Activated T-helper 2 cell treated with anti-CD3 and anti-CD28 coated beads, Interferon-gamma antibody, Interleukin-2, Interleukin-4, amounts not matched to agents 10 μg/mL and 5 μg/mL and 100 μg/mL, durations not matched to agents 14 hours and 24 hours and 36 hours (primary cell): ENCODE results near the gene ETFRF1. TPM values are rescaled to one million over a fixed set of nuclear protein-coding genes. Genes with fewer than 3 reads are reported as not detected.
A peak's percentile ranks its signal among the peaks of the same experiment; 100 is the strongest.

Experiments used
- DNase-seq: peaks from one replicate; pipeline ENCODE4 v3.0.0; 2021; ENCODE audit warnings: low spot score
- H3K27ac Mint-ChIP-seq: one replicate; pipeline ENCODE4 v1.8.0; 2021; ENCODE audit warnings: mixed read lengths
- H3K27me3 Mint-ChIP-seq: one replicate; pipeline ENCODE4 v1.8.0; 2021; ENCODE audit warnings: low read depth, mixed read lengths
- H3K36me3 Mint-ChIP-seq: one replicate; pipeline ENCODE4 v1.8.0; 2021; ENCODE audit warnings: low read depth, mixed read lengths
- H3K4me1 Mint-ChIP-seq: one replicate; pipeline ENCODE4 v1.8.0; 2021; ENCODE audit warnings: low read depth, mixed read lengths
- H3K4me3 Mint-ChIP-seq: one replicate; pipeline ENCODE4 v1.8.0; 2021; ENCODE audit warnings: low read depth, mild to moderate bottlenecking, moderate library complexity, mixed read lengths
- H3K9me3 Mint-ChIP-seq: one replicate; pipeline ENCODE4 v1.8.0; 2021; ENCODE audit warnings: mixed read lengths
- intact Hi-C: fragments of 100-400 bp; cut with micrococcal nuclease; formaldehyde crosslinking; loops from one replicate; pipeline ENCODE4 v1.15.1; 2023
- total RNA-seq: library from RNA; stranded (reverse); gene quantifications from 2 replicates; pipeline ENCODE4 v1.2.3, GENCODE V29; 2022

Gene ETFRF1
- total RNA-seq, 1 donor from 2014 or later, result 7.6 TPM

GRCh38 chr12:25241167-25242020 lies 46.4 kb downstream of the ETFRF1 start:
- intact Hi-C loops, result loop anchor here (1.0 kb wide), 1 partner anchor 146 kb away; no protein-coding TSS in a partner anchor
- Mint-ChIP-seq H3K36me3 (peaks cover 72% of the 10 kb centered on the region), H3K4me1 (peaks cover 33% of the 10 kb centered on the region), H3K9me3 (no peaks in the 10 kb centered on the region), H3K4me3 (no peak overlapping the region), H3K27ac (no peak overlapping the region), H3K27me3 (no peaks in the 10 kb centered on the region)
- DNase-seq, result no peak

GRCh38 chr12:25242981-25243679 lies 48.1 kb downstream of the ETFRF1 start:
- Mint-ChIP-seq H3K36me3 (peaks cover 64% of the 10 kb centered on the region), H3K9me3 (no peaks in the 10 kb centered on the region), H3K4me1 (peaks cover 32% of the 10 kb centered on the region), H3K27me3 (no peaks in the 10 kb centered on the region), H3K27ac (no peak overlapping the region), H3K4me3 (no peak overlapping the region)
- DNase-seq, result no peak
- intact Hi-C loops, result no loop called here

GRCh38 chr12:25243680-25243990 lies 48.6 kb downstream of the ETFRF1 start:
- intact Hi-C loops, result no loop called here
- Mint-ChIP-seq H3K4me1 (peaks cover 36% of the 10 kb centered on the region), H3K9me3 (no peaks in the 10 kb centered on the region), H3K36me3 (peaks cover 65% of the 10 kb centered on the region), H3K27me3 (no peaks in the 10 kb centered on the region), H3K27ac (no peak overlapping the region), H3K4me3 (no peak overlapping the region)
- no peak for DNase-seq

GRCh38 chr12:25245491-25245890 lies 50.5 kb downstream of the ETFRF1 start:
- H3K27me3 Mint-ChIP-seq, result no peaks in the 10 kb centered on the region
- H3K4me1 Mint-ChIP-seq, result peaks cover 40% of the 10 kb centered on the region
- intact Hi-C loops, result no loop called here
- H3K36me3 Mint-ChIP-seq, result peaks cover 51% of the 10 kb centered on the region
- no peak overlapping the region for H3K4me3 Mint-ChIP-seq
- H3K27ac Mint-ChIP-seq, result no peak overlapping the region
- no peak for DNase-seq
- no peaks in the 10 kb centered on the region for H3K9me3 Mint-ChIP-seq

DNA sequence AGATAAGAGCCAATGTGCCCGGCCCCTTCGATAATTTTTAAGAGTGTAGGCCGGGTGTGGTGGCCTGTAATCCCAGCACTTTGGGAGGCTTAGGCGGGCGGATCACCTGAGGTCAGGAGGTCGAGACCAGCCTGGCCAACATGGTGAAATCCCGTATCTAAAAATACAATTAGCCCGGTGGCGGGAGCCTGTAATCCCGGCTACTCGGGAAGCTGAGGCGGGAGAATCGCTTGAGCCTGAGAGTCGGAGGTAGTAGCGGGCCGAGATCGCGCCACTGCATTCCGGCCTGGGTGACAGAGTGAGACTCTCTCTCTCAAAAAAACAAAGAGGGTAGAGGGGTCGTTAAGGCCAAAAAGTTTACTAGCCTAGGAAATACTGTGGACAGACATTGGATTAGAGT lies 53.1 kb downstream of the ETFRF1 start:
- H3K36me3 Mint-ChIP-seq, result peaks cover 44% of the 10 kb centered on the region
- H3K4me1 Mint-ChIP-seq, result peaks cover 29% of the 10 kb centered on the region
- peak overlapping the region; percentile 37 for H3K4me3 Mint-ChIP-seq
- no peak for DNase-seq
- no peaks in the 10 kb centered on the region for H3K9me3 Mint-ChIP-seq
- intact Hi-C loops, result no loop called here
- H3K27ac Mint-ChIP-seq, result no peak overlapping the region
- H3K27me3 Mint-ChIP-seq, result peaks cover 7% of the 10 kb centered on the region

DNA sequence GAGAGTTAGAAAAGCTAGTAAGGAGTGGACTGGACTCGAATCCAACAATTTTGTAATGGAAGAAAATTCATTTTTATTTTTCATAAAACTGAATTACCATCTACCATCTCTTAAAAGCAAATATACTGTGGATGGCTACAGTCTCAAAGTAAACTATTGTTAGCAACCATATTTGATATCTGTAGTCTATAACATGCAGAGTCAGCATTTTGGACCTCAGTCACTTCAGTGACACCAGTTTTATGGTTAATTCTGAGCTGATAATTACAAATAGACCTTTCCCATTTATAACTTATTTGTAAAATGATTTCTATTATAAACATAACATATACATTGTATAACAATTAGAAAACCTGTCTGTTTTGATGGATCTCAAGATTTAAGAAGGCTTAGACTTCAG lies 53.7 kb downstream of the ETFRF1 start:
- DNase-seq, result no peak
- Mint-ChIP-seq H3K4me1 (peaks cover 30% of the 10 kb centered on the region), H3K36me3 (peaks cover 39% of the 10 kb centered on the region), H3K9me3 (no peaks in the 10 kb centered on the region), H3K4me3 (peak overlapping the region; percentile 90), H3K27ac (no peak overlapping the region), H3K27me3 (peaks cover 7% of the 10 kb centered on the region)
- intact Hi-C loops, result no loop called here

DNA sequence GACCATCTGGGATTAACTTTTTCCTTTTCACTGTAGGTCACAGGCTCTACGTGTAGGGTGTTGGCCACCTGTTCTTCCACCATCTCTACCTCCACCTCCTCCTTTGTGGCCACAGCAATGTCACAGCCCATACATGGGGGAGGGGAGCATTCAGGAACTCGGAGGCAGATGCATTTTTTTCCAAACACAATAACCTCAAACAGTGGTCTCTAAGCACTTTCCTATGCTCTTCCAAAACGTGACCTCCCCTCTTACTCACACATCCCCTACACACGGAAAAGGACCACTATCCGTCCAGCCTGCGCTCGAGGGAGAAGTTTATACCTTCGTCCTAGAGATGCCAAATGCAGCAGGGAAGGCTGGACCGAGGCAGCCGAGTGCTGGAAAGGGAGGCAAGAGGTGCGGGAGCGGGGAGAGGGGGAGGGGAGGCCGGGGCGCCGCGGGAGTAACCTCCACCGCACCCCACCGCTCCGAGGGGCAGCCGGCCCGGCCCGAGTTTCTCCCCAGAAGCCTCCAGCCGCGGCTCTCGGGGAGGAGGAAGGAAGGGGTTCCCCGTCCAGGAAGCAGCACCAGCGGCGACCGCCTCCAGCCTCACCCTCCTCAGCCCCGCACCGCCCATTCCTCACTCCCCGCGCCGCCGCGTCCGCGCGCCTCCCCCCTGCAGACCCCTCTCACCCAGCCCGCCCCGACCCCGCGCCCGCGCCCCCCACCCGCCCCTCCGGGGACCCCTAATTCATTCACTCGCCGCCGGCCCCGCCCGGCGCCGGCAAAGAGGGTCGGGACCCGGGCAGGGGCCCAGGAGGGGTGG lies 55.1 kb downstream of the ETFRF1 start:
- Mint-ChIP-seq H3K4me3 (peak overlapping the region; percentile 90), H3K4me1 (peaks cover 27% of the 10 kb centered on the region), H3K27ac (peak overlapping the region; percentile 93), H3K27me3 (peaks cover 9% of the 10 kb centered on the region), H3K9me3 (no peaks in the 10 kb centered on the region), H3K36me3 (peaks cover 26% of the 10 kb centered on the region)
- peak; percentile 48 for DNase-seq
- intact Hi-C loops, result loop anchor here (1.0 to 2.0 kb wide), 3 partner anchors 55 to 197 kb away; partner anchors contain the start of genes DNAI7 and ETFRF1

- peak; percentile 88 for DNase-seq
- H3K9me3 Mint-ChIP-seq, result no peaks in the 10 kb centered on the region
- peaks cover 16% of the 10 kb centered on the region for H3K27me3 Mint-ChIP-seq
- intact Hi-C loops, result loop anchor here (1.0 to 2.0 kb wide), 3 partner anchors 56 to 198 kb away; partner anchors contain the start of genes DNAI7 and ETFRF1
- H3K4me3 Mint-ChIP-seq, result peak within 1 kb of the TSS; percentile 90
- peak within 1 kb of the TSS; percentile 93 for H3K27ac Mint-ChIP-seq
- H3K4me1 Mint-ChIP-seq, result peaks cover 22% of the 10 kb centered on the region
- peaks cover 17% of the 10 kb centered on the region for H3K36me3 Mint-ChIP-seq
Observed at GRCh38 chr12:25250744-25251730, 56.0 kb downstream of the ETFRF1 start, which contains the start of gene KRAS. TSS of gene KRAS (minus strand) at chr12:25250929.

GRCh38 chr12:25251769-25252168 lies 56.7 kb downstream of the ETFRF1 start:
- Mint-ChIP-seq H3K4me3 (peak overlapping the region; percentile 88), H3K36me3 (peaks cover 13% of the 10 kb centered on the region), H3K27ac (no peak overlapping the region), H3K4me1 (peaks cover 22% of the 10 kb centered on the region), H3K27me3 (peaks cover 17% of the 10 kb centered on the region), H3K9me3 (no peaks in the 10 kb centered on the region)
- intact Hi-C loops, result loop anchor here (2.0 kb wide), 2 partner anchors 57 to 199 kb away; partner anchors contain the start of genes DNAI7 and ETFRF1
- DNase-seq, result no peak

GRCh38 chr12:25252946-25253345 lies 57.9 kb downstream of the ETFRF1 start:
- no peak overlapping the region for H3K27ac Mint-ChIP-seq
- H3K27me3 Mint-ChIP-seq, result peaks cover 21% of the 10 kb centered on the region
- H3K4me1 Mint-ChIP-seq, result peaks cover 18% of the 10 kb centered on the region
- intact Hi-C loops, result no loop called here
- no peak for DNase-seq
- H3K36me3 Mint-ChIP-seq, result peaks cover 6% of the 10 kb centered on the region
- no peak overlapping the region for H3K4me3 Mint-ChIP-seq
- no peaks in the 10 kb centered on the region for H3K9me3 Mint-ChIP-seq

DNA sequence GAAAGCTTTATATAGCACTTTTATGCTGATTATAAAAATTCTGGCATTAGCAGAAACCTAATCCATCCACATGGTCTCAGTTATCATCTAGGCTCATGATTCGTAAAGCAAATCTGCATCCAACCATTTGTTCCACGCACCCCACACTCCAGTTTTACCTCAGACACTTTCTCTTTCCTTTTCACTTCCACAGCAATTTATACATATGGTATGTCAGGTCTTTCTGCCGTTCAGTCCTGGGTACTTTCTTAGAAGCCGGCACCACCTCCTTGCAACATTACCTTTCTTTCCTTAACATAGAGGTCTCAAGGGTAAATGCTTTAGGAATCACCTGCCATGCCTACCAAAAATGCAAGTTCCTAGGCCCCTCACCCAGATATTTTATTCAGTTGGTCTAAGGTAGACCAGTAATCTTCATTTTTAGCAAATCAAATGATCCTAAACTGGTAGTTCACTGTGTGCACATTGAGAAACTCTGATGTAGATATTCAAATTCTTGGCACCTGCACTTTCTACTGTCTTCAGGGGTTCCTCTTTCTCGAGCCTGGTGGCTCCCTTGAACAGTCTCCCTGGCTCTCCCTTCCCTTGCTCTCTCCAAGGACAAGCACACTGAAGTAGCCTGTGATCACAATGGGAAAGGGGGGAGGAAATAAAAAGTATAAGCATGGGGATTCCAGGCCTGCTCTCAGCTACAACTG lies 58.5 kb downstream of the ETFRF1 start:
- no peak overlapping the region for H3K27ac Mint-ChIP-seq
- no peak for DNase-seq
- H3K4me3 Mint-ChIP-seq, result no peak overlapping the region
- H3K4me1 Mint-ChIP-seq, result peaks cover 14% of the 10 kb centered on the region
- peaks cover under 1% of the 10 kb centered on the region for H3K36me3 Mint-ChIP-seq
- H3K9me3 Mint-ChIP-seq, result no peaks in the 10 kb centered on the region
- intact Hi-C loops, result no loop called here
- H3K27me3 Mint-ChIP-seq, result peaks cover 21% of the 10 kb centered on the region
